ENCODE data around the gene GNG2. TPM values are rescaled to one million over a fixed set of nuclear protein-coding genes. Genes with fewer than 3 reads are reported as not detected.

Gene GNG2
- total RNA-seq, 1 donor from 2014 or later = 68.7 TPM

DNA sequence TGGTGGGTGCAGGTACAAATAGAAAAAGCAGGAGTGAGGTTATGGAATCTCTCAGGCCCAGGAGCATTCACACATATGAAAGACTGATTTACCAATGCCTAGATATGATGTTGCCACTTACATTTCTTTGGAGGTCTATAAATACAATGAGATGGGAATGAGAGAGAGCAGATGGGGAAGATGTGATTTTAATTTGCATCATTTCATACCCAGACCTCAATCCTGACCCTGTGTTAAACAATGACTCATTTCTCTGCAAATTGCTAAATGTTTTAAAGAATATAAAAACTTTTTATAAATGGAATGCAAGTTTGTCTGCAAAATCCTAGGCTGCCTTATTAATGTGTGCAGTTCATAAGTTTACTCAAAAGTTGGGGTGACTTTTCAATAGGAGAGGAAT, 38.6 kb upstream of the GNG2 start:
- no peak overlapping the region for H3K4me3 Mint-ChIP-seq
- TF ChIP-seq, protein P1, sequence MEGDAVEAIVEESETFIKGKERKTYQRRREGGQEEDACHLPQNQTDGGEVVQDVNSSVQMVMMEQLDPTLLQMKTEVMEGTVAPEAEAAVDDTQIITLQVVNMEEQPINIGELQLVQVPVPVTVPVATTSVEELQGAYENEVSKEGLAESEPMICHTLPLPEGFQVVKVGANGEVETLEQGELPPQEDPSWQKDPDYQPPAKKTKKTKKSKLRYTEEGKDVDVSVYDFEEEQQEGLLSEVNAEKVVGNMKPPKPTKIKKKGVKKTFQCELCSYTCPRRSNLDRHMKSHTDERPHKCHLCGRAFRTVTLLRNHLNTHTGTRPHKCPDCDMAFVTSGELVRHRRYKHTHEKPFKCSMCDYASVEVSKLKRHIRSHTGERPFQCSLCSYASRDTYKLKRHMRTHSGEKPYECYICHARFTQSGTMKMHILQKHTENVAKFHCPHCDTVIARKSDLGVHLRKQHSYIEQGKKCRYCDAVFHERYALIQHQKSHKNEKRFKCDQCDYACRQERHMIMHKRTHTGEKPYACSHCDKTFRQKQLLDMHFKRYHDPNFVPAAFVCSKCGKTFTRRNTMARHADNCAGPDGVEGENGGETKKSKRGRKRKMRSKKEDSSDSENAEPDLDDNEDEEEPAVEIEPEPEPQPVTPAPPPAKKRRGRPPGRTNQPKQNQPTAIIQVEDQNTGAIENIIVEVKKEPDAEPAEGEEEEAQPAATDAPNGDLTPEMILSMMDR (IDR thresholded peaks at IDR 0.05) = no peak
- no peaks in the 10 kb centered on the region for H3K27me3 Mint-ChIP-seq
- intact Hi-C loops (cut with micrococcal nuclease) = no loop called here
- ATAC-seq (ENCODE audit: low read depth) = no peak
- ChIA-PET CTCF (no interaction called here), POLR2A (no interaction called here)
- H3K27ac Mint-ChIP-seq = no peak overlapping the region
- no peaks in the 10 kb centered on the region for H3K9me3 Mint-ChIP-seq
- DNase-seq = no peak
- H3K4me1 Mint-ChIP-seq = no peaks in the 10 kb centered on the region
- H3K36me3 Mint-ChIP-seq (ENCODE audit: low read depth) = no peaks in the 10 kb centered on the region

DNA sequence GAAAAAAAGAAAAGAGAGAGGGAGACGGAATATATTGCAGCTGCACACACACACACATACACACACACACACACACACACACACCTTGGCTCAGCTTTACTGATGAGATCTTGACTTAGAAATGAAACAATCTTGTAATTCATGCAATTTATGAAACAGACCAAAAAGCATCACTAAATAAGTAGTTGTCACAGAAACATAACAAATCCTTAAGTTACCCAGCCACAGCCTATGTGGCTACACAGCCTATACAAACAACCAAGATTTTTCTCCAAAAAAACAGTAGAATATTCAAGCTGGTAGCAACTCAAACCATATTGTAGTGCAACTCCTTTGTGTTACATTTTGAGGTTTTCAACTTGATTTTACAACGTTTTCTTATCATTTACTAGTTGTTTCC, 37.9 kb upstream of the GNG2 start:
- Mint-ChIP-seq H3K36me3 (ENCODE audit: low read depth) (no peaks in the 10 kb centered on the region), H3K4me3 (no peak overlapping the region), H3K9me3 (no peaks in the 10 kb centered on the region), H3K4me1 (no peaks in the 10 kb centered on the region), H3K27me3 (no peaks in the 10 kb centered on the region), H3K27ac (no peak overlapping the region)
- TF ChIP-seq, protein P1 (IDR thresholded peaks at IDR 0.05) = no peak
- CTCF ChIA-PET = no interaction called here
- intact Hi-C loops (cut with micrococcal nuclease) = no loop called here
- POLR2A ChIA-PET = no interaction called here
- DNase-seq (no peak), ATAC-seq (ENCODE audit: low read depth) (no peak)

DNA sequence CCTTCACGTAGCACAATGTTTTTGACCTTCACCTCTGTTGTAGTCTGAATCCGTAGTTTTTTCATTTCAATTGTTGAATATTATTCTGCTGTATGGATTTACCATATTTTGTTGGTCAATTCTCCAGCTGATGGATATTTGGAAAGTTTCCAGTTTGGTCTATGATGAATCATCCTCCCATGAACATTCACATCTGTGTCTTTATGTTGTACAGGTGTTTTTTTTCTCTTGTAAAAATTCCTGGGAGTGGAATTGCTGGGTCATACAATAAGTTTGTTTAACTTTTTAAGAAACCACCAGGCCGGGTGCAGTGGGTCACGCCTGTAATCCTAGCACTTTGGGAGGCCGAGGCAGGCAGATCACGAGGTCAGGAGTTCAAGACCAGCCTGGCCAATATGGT, 36.7 kb upstream of the GNG2 start:
- POLR2A ChIA-PET = no interaction called here
- CTCF ChIA-PET = no interaction called here
- intact Hi-C loops (cut with micrococcal nuclease) = no loop called here
- no peak overlapping the region for H3K4me3 Mint-ChIP-seq
- H3K36me3 Mint-ChIP-seq (ENCODE audit: low read depth) = no peaks in the 10 kb centered on the region
- H3K4me1 Mint-ChIP-seq = no peaks in the 10 kb centered on the region
- no peak overlapping the region for H3K27ac Mint-ChIP-seq
- TF ChIP-seq, protein P1 (IDR thresholded peaks at IDR 0.05) = no peak
- DNase-seq (no peak), ATAC-seq (ENCODE audit: low read depth) (no peak)
- no peaks in the 10 kb centered on the region for H3K27me3 Mint-ChIP-seq
- H3K9me3 Mint-ChIP-seq = no peaks in the 10 kb centered on the region

DNA sequence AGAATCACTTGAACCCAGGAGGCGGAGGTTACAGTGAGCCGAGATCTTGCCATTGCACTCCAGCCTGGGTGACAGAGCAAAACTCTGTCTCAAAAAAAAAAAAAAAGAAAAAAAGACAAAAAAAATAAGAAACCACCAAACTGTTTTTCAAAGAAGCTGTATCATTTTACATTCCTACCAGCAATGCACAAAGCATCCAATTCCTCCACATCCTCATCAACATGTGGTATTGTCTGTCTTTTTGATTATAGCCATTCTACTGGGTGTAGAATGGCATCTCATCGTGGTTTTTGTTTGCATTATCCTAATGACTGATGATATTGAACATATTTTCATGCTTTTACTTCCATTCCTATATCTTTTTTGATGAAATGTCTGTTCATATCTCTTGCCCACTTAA, 36.2 kb upstream of the GNG2 start:
- no peaks in the 10 kb centered on the region for H3K27me3 Mint-ChIP-seq
- H3K4me1 Mint-ChIP-seq = no peaks in the 10 kb centered on the region
- TF ChIP-seq, protein P1 (IDR thresholded peaks at IDR 0.05) = no peak
- H3K36me3 Mint-ChIP-seq (ENCODE audit: low read depth) = no peaks in the 10 kb centered on the region
- DNase-seq (no peak), ATAC-seq (ENCODE audit: low read depth) (no peak)
- no peak overlapping the region for H3K27ac Mint-ChIP-seq
- ChIA-PET POLR2A (no interaction called here), CTCF (no interaction called here)
- intact Hi-C loops (cut with micrococcal nuclease) = no loop called here
- H3K9me3 Mint-ChIP-seq = no peaks in the 10 kb centered on the region
- H3K4me3 Mint-ChIP-seq = no peak overlapping the region

DNA sequence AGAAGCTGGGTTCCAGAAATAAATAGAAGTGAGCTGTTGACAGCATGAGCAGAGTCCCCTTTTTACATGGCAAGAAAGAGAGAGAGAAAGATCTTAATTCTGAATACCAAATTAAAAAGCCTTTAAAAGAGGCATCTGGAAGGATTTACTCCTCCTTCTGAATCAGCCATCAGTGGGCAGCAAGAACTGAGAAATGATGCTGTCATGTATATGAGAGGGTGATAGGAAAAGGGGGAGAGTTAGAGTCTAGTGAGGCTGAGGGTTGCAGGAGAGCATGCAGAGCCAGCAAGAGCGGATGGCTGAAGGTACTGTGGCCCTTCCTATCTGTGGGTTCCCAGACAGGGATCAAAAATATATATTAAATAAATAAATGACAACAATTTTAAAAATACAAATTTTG, 34.5 kb upstream of the GNG2 start:
- ChIA-PET CTCF (interaction anchor here (4.3 kb wide), 1 partner anchor 153 kb away, joined by 42 read pairs; no protein-coding TSS in a partner anchor), POLR2A (no interaction called here)
- no peaks in the 10 kb centered on the region for H3K27me3 Mint-ChIP-seq
- H3K36me3 Mint-ChIP-seq (ENCODE audit: low read depth) = no peaks in the 10 kb centered on the region
- DNase-seq (no peak), ATAC-seq (ENCODE audit: low read depth) (no peak)
- intact Hi-C loops (cut with micrococcal nuclease) = no loop called here
- no peaks in the 10 kb centered on the region for H3K9me3 Mint-ChIP-seq
- H3K27ac Mint-ChIP-seq = no peak overlapping the region
- no peaks in the 10 kb centered on the region for H3K4me1 Mint-ChIP-seq
- TF ChIP-seq, protein P1 (IDR thresholded peaks at IDR 0.05) = no peak
- no peak overlapping the region for H3K4me3 Mint-ChIP-seq

Data from activated B cell treated with CpG ODN at 0.5 μM for 24 hours (primary cell).